ENCODE data around the gene ZFAND4.

The ZFAND4 gene

GRCh38 chr10:45625879-45626278 is 46.7 kb downstream of the ZFAND4 start:
- Histone ChIP-seq H3K27me3 (ENCODE audit: low read length) (no peaks in the 10 kb centered on the region), H3K27ac (ENCODE audit: low read depth, low read length) (no peak overlapping the region), H3K9me2 (replicated peaks; ENCODE audit: insufficient read depth, low read length) (no peaks in the 10 kb centered on the region), H3K9ac (ENCODE audit: low read length) (no peak overlapping the region), H3K4me2 (ENCODE audit: low read depth, low read length, poor library complexity, severe bottlenecking) (no peak overlapping the region), H3K36me3 (ENCODE audit: low read length) (peaks cover 46% of the 10 kb centered on the region; the same call in 1 of the 2 replicates), H3F3A (ENCODE audit: insufficient read depth) (no peaks in the 10 kb centered on the region), H3K79me2 (ENCODE audit: insufficient read depth, low read length) (peaks cover 37% of the 10 kb centered on the region), H4K20me1 (ENCODE audit: low read depth, low read length) (peaks cover 4% of the 10 kb centered on the region; the same call in 1 of the 2 replicates), H3K4me3 (ENCODE audit: insufficient read depth, low read length, poor library complexity, severe bottlenecking) (no peak overlapping the region), H3K9me3 (ENCODE audit: insufficient read depth, low read length) (no peaks in the 10 kb centered on the region), H2AFZ (ENCODE audit: low read depth, low read length, severe bottlenecking) (no peak overlapping the region)
- no peak for TF ChIP-seq EZH2phosphoT487 (conservative IDR thresholded peaks at IDR 0.05; ENCODE audit: low read length)
- no peak for TF ChIP-seq CTCF (IDR thresholded peaks at IDR 0.05; ENCODE audit: insufficient read depth, low read length, poor library complexity, severe bottlenecking)

- Histone ChIP-seq H3K4me3 (ENCODE audit: insufficient read depth, low read length, poor library complexity, severe bottlenecking) (no peak overlapping the region), H3F3A (ENCODE audit: insufficient read depth) (no peaks in the 10 kb centered on the region), H3K79me2 (ENCODE audit: insufficient read depth, low read length) (peaks cover 29% of the 10 kb centered on the region), H3K9me3 (ENCODE audit: insufficient read depth, low read length) (no peaks in the 10 kb centered on the region), H3K9me2 (replicated peaks; ENCODE audit: insufficient read depth, low read length) (no peaks in the 10 kb centered on the region), H3K36me3 (ENCODE audit: low read length) (peaks cover 49% of the 10 kb centered on the region; the same call in 1 of the 2 replicates), H4K20me1 (ENCODE audit: low read depth, low read length) (peaks cover 4% of the 10 kb centered on the region; the same call in 1 of the 2 replicates), H2AFZ (ENCODE audit: low read depth, low read length, severe bottlenecking) (no peak overlapping the region), H3K9ac (ENCODE audit: low read length) (no peak overlapping the region), H3K27me3 (ENCODE audit: low read length) (no peaks in the 10 kb centered on the region), H3K4me2 (ENCODE audit: low read depth, low read length, poor library complexity, severe bottlenecking) (no peak overlapping the region), H3K27ac (ENCODE audit: low read depth, low read length) (no peak overlapping the region)
- TF ChIP-seq CTCF (IDR thresholded peaks at IDR 0.05; ENCODE audit: insufficient read depth, low read length, poor library complexity, severe bottlenecking) = no peak
- TF ChIP-seq EZH2phosphoT487 (conservative IDR thresholded peaks at IDR 0.05; ENCODE audit: low read length) = no peak
Observed at GRCh38 chr10:45624724-45625123, 47.8 kb downstream of the ZFAND4 start.

- TF ChIP-seq EZH2phosphoT487 (conservative IDR thresholded peaks at IDR 0.05; ENCODE audit: low read length) (no peak), CTCF (IDR thresholded peaks at IDR 0.05; ENCODE audit: insufficient read depth, low read length, poor library complexity, severe bottlenecking) (no peak)
- H3K4me2 ChIP-seq (ENCODE audit: low read depth, low read length, poor library complexity, severe bottlenecking) = no peak overlapping the region
- H3K79me2 ChIP-seq (ENCODE audit: insufficient read depth, low read length) = no peaks in the 10 kb centered on the region
- no peak overlapping the region for H3K9ac ChIP-seq (ENCODE audit: low read length)
- no peak overlapping the region for H3K27ac ChIP-seq (ENCODE audit: low read depth, low read length)
- no peak overlapping the region for H3K4me3 ChIP-seq (ENCODE audit: insufficient read depth, low read length, poor library complexity, severe bottlenecking)
- no peaks in the 10 kb centered on the region for H3K9me3 ChIP-seq (ENCODE audit: insufficient read depth, low read length)
- no peaks in the 10 kb centered on the region for H3K9me2 ChIP-seq (replicated peaks; ENCODE audit: insufficient read depth, low read length)
- H4K20me1 ChIP-seq (ENCODE audit: low read depth, low read length) = peaks cover 3% of the 10 kb centered on the region; the same call in 1 of the 2 replicates
- H3K27me3 ChIP-seq (ENCODE audit: low read length) = no peaks in the 10 kb centered on the region
- H3K36me3 ChIP-seq (ENCODE audit: low read length) = peaks cover 17% of the 10 kb centered on the region; the same call in 1 of the 2 replicates
- peaks cover 17% of the 10 kb centered on the region; the same call in 1 of the 2 replicates for H3F3A ChIP-seq (ENCODE audit: insufficient read depth)
- no peak overlapping the region for H2AFZ ChIP-seq (ENCODE audit: low read depth, low read length, severe bottlenecking)
Observed at GRCh38 chr10:45614869-45615268, 57.7 kb downstream of the ZFAND4 start.
